Naive thymus-derived CD4-positive, alpha-beta T cell (primary cell): Measurements from ENCODE around the gene FCRLB. TPM values are rescaled to one million over a fixed set of nuclear protein-coding genes. Genes with fewer than 3 reads are reported as not detected.
"Not testable (repeated sequence)": the region's sequence is repeated elsewhere in the genome, so short reads cannot be mapped to it uniquely, and the experiment has no call there.

ENCODE experiments used
- ATAC-seq: fragments of 150-1000 bp; cut with Tn5 transposase; 2 replicates; pipeline ENCODE4 v1.10.0; 2021; ENCODE audit warnings: mild to moderate bottlenecking, moderate library complexity
- CTCF ChIA-PET: fragments of 350-600 bp; sonication (Branson Sonifier 250); formaldehyde crosslinking; loops from one replicate; lab custom pipeline; 2021; ENCODE audit warnings: antibody characterized with exemption; lab: Charles Lee
- POLR2A ChIA-PET: fragments of 350-600 bp; sonication (Branson Sonifier 250); formaldehyde crosslinking; loops from one replicate; lab custom pipeline; 2021; ENCODE audit warnings: antibody characterized with exemption, inconsistent platforms; lab: Charles Lee
- DNase-seq, 9 donors: peaks; one replicate each; pipeline versions ENCODE4 v3.0.0 to v3.0.0-alpha.2; 2020 to 2022; ENCODE audit warnings: mixed read lengths in 1 of 9
- H3K27ac ChIP-seq: one replicate; pipeline ENCODE4 v1.7.0; 2013; ENCODE audit warnings: mild to moderate bottlenecking, low read depth, low read length, moderate library complexity
- H3K27me3 ChIP-seq, 2 donors: one replicate each; pipeline ENCODE4 v1.7.0; 2013; ENCODE audit warnings: low read length in 2 of 2, mild to moderate bottlenecking in 2 of 2, moderate library complexity in 2 of 2; ENCODE audit not compliant: control insufficient read depth in 2 of 2, insufficient read depth in 2 of 2
- H3K36me3 ChIP-seq, 3 experiments: 1 replicate in 2 of 3; 2 replicates in 1 of 3; pipeline ENCODE4 v1.7.0; 2013; ENCODE audit warnings: low read length in 3 of 3, mild to moderate bottlenecking in 3 of 3, moderate library complexity in 1 of 3; ENCODE audit not compliant: insufficient read depth in 3 of 3, control insufficient read depth in 2 of 3
- H3K4me1 ChIP-seq, 2 donors: one replicate each; pipeline ENCODE4 v1.7.0; 2013; ENCODE audit warnings: low read length in 2 of 2, mild to moderate bottlenecking in 2 of 2, moderate library complexity in 1 of 2; ENCODE audit not compliant: control insufficient read depth in 2 of 2, insufficient read depth in 2 of 2
- H3K4me3 ChIP-seq: 2 replicates; pipeline ENCODE4 v1.7.0; 2013; ENCODE audit warnings: mild to moderate bottlenecking, low read length
- H3K9me3 ChIP-seq, 3 experiments: 1 replicate in 2 of 3; 2 replicates in 1 of 3; pipeline ENCODE4 v1.7.0; 2013; ENCODE audit warnings: low read length in 3 of 3; ENCODE audit not compliant: control insufficient read depth in 2 of 3
- H3K27ac Mint-ChIP-seq, 9 donors: one replicate each; pipeline ENCODE4 v1.8.0; 2020 to 2022; ENCODE audit warnings: mixed read lengths in 9 of 9, mild to moderate bottlenecking in 8 of 9, moderate library complexity in 5 of 9, inconsistent platforms in 2 of 9
- H3K27me3 Mint-ChIP-seq, 5 donors: one replicate each; pipeline ENCODE4 v1.8.0; 2021 to 2022; ENCODE audit warnings: mixed read lengths in 5 of 5, mild to moderate bottlenecking in 1 of 5
- H3K36me3 Mint-ChIP-seq, 5 donors: one replicate each; pipeline ENCODE4 v1.8.0; 2020 to 2022; ENCODE audit warnings: mixed read lengths in 5 of 5, mild to moderate bottlenecking in 3 of 5, inconsistent platforms in 1 of 5
- H3K4me1 Mint-ChIP-seq, 7 donors: one replicate each; pipeline ENCODE4 v1.8.0; 2020 to 2022; ENCODE audit warnings: mixed read lengths in 7 of 7, mild to moderate bottlenecking in 3 of 7, inconsistent platforms in 1 of 7
- H3K4me3 Mint-ChIP-seq, 10 donors: one replicate each; pipeline ENCODE4 v1.8.0; 2020 to 2022; ENCODE audit warnings: mild to moderate bottlenecking in 10 of 10, mixed read lengths in 10 of 10, moderate library complexity in 6 of 10, inconsistent platforms in 2 of 10
- H3K9me3 Mint-ChIP-seq, 11 donors: one replicate each; pipeline ENCODE4 v1.8.0; 2020 to 2022; ENCODE audit warnings: mixed read lengths in 11 of 11, mild to moderate bottlenecking in 4 of 11, inconsistent platforms in 1 of 11, moderate library complexity in 1 of 11
- intact Hi-C, 2 donors: fragments of 100-400 bp; cut with micrococcal nuclease; formaldehyde crosslinking; loops; one replicate each; pipeline ENCODE4 v1.15.1; 2023
- polyA plus RNA-seq, 2 donors: library from polyadenylated mRNA; unstranded; fragments of 300-500 nt; fragmentation: Illumina TruSeq; gene quantifications; one replicate each; pipeline ENCODE4 v1.2.3, GENCODE V29; 2021
- total RNA-seq, 6 experiments: library from RNA in 5 of 6; stranded (reverse) in 5 of 6; gene quantifications; 1 replicate in 5 of 6; 2 replicates in 1 of 6; pipeline ENCODE4 v1.2.3 and lab custom pipeline; 2021 to 2026

Gene FCRLB
- total RNA-seq (1 to 10 TPM in 2 of 5 experiments, under 1 TPM in 3; 0.34 to 1.8 (median 0.76) TPM), polyA plus RNA-seq (under 1 TPM; 0.79 to 0.90 TPM), total RNA-seq (lab: John Stamatoyannopoulos, UW) (0.81 reads per million)

GRCh38 chr1:161720956-161721737 is at the start of gene FCRLB:
FCRLB (plus strand) TSS chr1:161721544; CDS start chr1:161722673, 1,129 bp downstream.
- no peak within 1 kb of the TSS for H3K4me3 ChIP-seq
- no peaks in the 10 kb centered on the region for H3K36me3 ChIP-seq
- Mint-ChIP-seq H3K4me1 (peaks cover 13 to 24% (median 18%) of the 10 kb centered on the region in 7 donors), H3K9me3 (no peaks in the 10 kb centered on the region), H3K27ac (no peak within 1 kb of the TSS), H3K27me3 (peaks cover 0 to 80% (median 0%) of the 10 kb centered on the region in 5 donors), H3K4me3 (peak within 1 kb of the TSS in 1 of 10 donors; percentile 65), H3K36me3 (no peaks in the 10 kb centered on the region)
- DNase-seq (no peak), ATAC-seq (no peak)
- ChIA-PET CTCF (no interaction called here), POLR2A (no interaction called here)
- intact Hi-C loops: loop anchor here in 1 of 2 donors (10.0 kb wide), 1 partner anchor 1796 kb away; the partner anchor contains the start of gene TAGLN2
- H3K4me1 ChIP-seq: no peaks in the 10 kb centered on the region
- no peaks in the 10 kb centered on the region for H3K27me3 ChIP-seq
- H3K9me3 ChIP-seq: no peaks in the 10 kb centered on the region
- H3K27ac ChIP-seq: no peak within 1 kb of the TSS

- H3K4me1 Mint-ChIP-seq, H3K4me3 Mint-ChIP-seq, ATAC-seq, H3K27ac ChIP-seq, H3K27ac Mint-ChIP-seq, CTCF ChIA-PET, H3K9me3 Mint-ChIP-seq, H3K4me3 ChIP-seq, intact Hi-C loops, H3K27me3 ChIP-seq, DNase-seq, H3K36me3 Mint-ChIP-seq, H3K9me3 ChIP-seq, POLR2A ChIA-PET, H3K36me3 ChIP-seq, H3K4me1 ChIP-seq: not testable (repeated sequence)
- peaks cover 2 to 13% (median 4%) of the 10 kb centered on the region in 5 donors for H3K27me3 Mint-ChIP-seq
Observed at GRCh38 chr1:161673437-161673836, 47.9 kb upstream of the FCRLB start.

DNA sequence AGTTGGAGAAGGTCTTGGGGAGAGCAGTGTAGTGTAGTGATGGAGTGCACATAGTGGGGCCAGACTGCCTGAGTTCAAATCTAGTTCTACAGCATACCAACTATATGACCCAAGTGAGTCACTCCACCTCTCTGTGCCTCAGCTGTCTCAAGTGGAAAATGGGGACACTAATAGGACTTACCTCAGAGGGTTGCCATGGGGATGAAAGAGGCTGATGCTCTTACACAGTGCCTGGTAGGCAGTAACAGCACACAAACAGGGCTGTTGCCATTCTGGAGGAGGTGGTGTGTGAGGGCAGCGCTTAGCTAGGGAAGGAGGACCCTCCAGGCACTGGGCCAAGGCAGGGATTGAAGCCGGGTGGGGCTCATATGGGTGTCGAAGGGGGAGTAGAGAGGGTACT is 46.9 kb upstream of the FCRLB start:
- H3K27me3 ChIP-seq, POLR2A ChIA-PET, intact Hi-C loops, H3K9me3 Mint-ChIP-seq, H3K4me3 ChIP-seq, H3K4me1 ChIP-seq, H3K9me3 ChIP-seq, DNase-seq, H3K4me1 Mint-ChIP-seq, H3K36me3 Mint-ChIP-seq, ATAC-seq, H3K4me3 Mint-ChIP-seq, H3K27ac Mint-ChIP-seq, CTCF ChIA-PET, H3K27ac ChIP-seq, H3K36me3 ChIP-seq: not testable (repeated sequence)
- H3K27me3 Mint-ChIP-seq: peaks cover 3 to 15% (median 5%) of the 10 kb centered on the region in 5 donors

- H3K27me3 ChIP-seq, POLR2A ChIA-PET, intact Hi-C loops, ATAC-seq, CTCF ChIA-PET, H3K4me3 Mint-ChIP-seq, H3K27ac ChIP-seq, H3K4me1 ChIP-seq, H3K9me3 ChIP-seq, H3K4me1 Mint-ChIP-seq, H3K9me3 Mint-ChIP-seq, DNase-seq, H3K4me3 ChIP-seq, H3K27ac Mint-ChIP-seq, H3K36me3 Mint-ChIP-seq, H3K36me3 ChIP-seq: not testable (repeated sequence)
- peaks cover 3 to 15% (median 5%) of the 10 kb centered on the region in 5 donors for H3K27me3 Mint-ChIP-seq
Observed at GRCh38 chr1:161674908-161675307, 46.4 kb upstream of the FCRLB start.

DNA sequence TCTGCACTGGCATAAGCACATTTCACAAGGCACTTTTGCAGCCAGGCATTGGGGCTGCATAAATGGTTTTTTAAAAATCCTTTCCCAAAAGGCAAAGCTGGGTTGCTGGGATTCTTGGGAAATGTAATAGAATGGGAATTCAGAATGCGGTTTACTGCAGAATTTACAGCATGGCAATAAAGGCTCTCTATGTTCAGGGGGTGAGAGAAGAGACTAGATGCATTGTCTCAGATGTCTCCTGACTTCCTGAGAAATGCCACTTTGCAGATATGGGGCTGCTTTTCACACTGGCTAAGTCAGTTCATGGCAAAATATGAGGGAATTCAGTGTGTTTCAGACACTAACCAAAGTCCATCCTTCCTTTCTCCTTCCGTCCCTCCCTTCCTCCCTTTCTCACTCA is 44.9 kb upstream of the FCRLB start:
- H3K4me1 ChIP-seq: no peaks in the 10 kb centered on the region
- Mint-ChIP-seq H3K4me1 (peaks cover 0 to 2% (median 0%) of the 10 kb centered on the region in 7 donors), H3K4me3 (no peak overlapping the region), H3K27ac (no peak overlapping the region), H3K36me3 (no peaks in the 10 kb centered on the region), H3K27me3 (peaks cover 5 to 12% (median 9%) of the 10 kb centered on the region in 5 donors), H3K9me3 (no peaks in the 10 kb centered on the region)
- no peak overlapping the region for H3K27ac ChIP-seq
- intact Hi-C loops: no loop called here
- DNase-seq (no peak), ATAC-seq (no peak)
- no peaks in the 10 kb centered on the region for H3K36me3 ChIP-seq
- no peaks in the 10 kb centered on the region for H3K27me3 ChIP-seq
- no peak overlapping the region for H3K4me3 ChIP-seq
- H3K9me3 ChIP-seq: no peaks in the 10 kb centered on the region
- CTCF ChIA-PET: no interaction called here
- POLR2A ChIA-PET: no interaction called here

GRCh38 chr1:161676958-161677689 is 44.2 kb upstream of the FCRLB start:
- no peak for DNase-seq
- H3K27me3 ChIP-seq: no peaks in the 10 kb centered on the region
- Mint-ChIP-seq H3K9me3 (no peaks in the 10 kb centered on the region), H3K27ac (no peak overlapping the region), H3K36me3 (no peaks in the 10 kb centered on the region), H3K4me3 (no peak overlapping the region), H3K27me3 (peaks cover 5 to 15% (median 8%) of the 10 kb centered on the region in 5 donors), H3K4me1 (peaks cover 0 to 2% (median 0%) of the 10 kb centered on the region in 7 donors)
- H3K36me3 ChIP-seq: no peaks in the 10 kb centered on the region
- intact Hi-C loops: no loop called here
- H3K4me1 ChIP-seq: no peaks in the 10 kb centered on the region
- ChIA-PET POLR2A (no interaction called here), CTCF (no interaction called here)
- no peaks in the 10 kb centered on the region for H3K9me3 ChIP-seq
- no peak for ATAC-seq
- no peak overlapping the region for H3K27ac ChIP-seq
- no peak overlapping the region for H3K4me3 ChIP-seq
